Prostate gland (tissue), 2 donors: ENCODE measurements around the gene VPS72.

ENCODE experiments used
- POLR2A ChIP-seq: fragments of 450-650 bp; IDR thresholded peaks from one replicate; pipeline ENCODE4 v1.6.1; 2016; ENCODE audit warnings: antibody characterized with exemption, mild to moderate bottlenecking
- POLR2AphosphoS5 ChIP-seq: sonication (generic); formaldehyde crosslinking; IDR thresholded peaks from one replicate; pipeline ENCODE4 v1.6.1; 2017; ENCODE audit warnings: antibody characterized with exemption
- TF ChIP-seq, protein P1 (sequence below), 4 experiments: fragments of 200-600 bp in 2 of 4; fragments of 450-650 bp in 2 of 4; sonication (generic) in 2 of 4; IDR thresholded peaks; 1 replicate in 3 of 4; 2 replicates in 1 of 4; pipeline ENCODE4 v1.5.1; 2016 to 2019; ENCODE audit warnings: antibody characterized with exemption in 4 of 4, mild to moderate bottlenecking in 2 of 4, moderate library complexity in 2 of 4

DNA sequence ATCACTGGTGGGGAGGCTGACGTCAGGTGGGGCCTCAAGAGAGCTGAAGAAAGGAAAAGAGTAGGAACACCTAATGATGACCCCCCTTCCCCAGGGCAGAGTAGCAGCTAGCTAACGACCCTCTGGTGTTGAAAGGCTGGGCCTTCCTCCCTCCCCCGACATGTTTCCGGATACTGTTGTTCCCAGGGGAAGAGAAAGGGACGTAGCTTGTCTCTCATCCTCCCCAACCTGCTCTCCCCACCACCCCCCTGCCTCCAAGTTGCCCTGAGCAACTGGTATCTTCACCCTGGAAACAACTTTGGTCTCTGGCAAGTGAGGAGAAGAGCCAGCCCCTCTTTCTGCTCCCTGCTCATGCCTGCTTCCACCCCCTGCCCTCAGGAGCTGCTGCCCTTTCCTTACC is 46.0 kb downstream of the VPS72 start:
- TF ChIP-seq POLR2A (no peak), POLR2AphosphoS5 (no peak)
- TF ChIP-seq, protein P1, sequence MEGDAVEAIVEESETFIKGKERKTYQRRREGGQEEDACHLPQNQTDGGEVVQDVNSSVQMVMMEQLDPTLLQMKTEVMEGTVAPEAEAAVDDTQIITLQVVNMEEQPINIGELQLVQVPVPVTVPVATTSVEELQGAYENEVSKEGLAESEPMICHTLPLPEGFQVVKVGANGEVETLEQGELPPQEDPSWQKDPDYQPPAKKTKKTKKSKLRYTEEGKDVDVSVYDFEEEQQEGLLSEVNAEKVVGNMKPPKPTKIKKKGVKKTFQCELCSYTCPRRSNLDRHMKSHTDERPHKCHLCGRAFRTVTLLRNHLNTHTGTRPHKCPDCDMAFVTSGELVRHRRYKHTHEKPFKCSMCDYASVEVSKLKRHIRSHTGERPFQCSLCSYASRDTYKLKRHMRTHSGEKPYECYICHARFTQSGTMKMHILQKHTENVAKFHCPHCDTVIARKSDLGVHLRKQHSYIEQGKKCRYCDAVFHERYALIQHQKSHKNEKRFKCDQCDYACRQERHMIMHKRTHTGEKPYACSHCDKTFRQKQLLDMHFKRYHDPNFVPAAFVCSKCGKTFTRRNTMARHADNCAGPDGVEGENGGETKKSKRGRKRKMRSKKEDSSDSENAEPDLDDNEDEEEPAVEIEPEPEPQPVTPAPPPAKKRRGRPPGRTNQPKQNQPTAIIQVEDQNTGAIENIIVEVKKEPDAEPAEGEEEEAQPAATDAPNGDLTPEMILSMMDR (IDR thresholded peaks at IDR 0.05) = no peak
